AG10803 (cell line): ENCODE measurements around the gene WNT2.

Experiments
- DNase-seq: peaks from one replicate; pipeline ENCODE4 v3.0.0; 2010; ENCODE audit warnings: low read depth
- H3K4me3 ChIP-seq: 2 replicates; pipeline ENCODE4 v1.5.1; 2011; ENCODE audit warnings: mild to moderate bottlenecking, low read length, control low read depth
- TF ChIP-seq, protein P1 (sequence below): conservative IDR thresholded peaks from 2 replicates; pipeline ENCODE4 v1.5.1; 2011; ENCODE audit warnings: mild to moderate bottlenecking, low read length, control low read depth, inconsistent platforms

Gene WNT2

DNA sequence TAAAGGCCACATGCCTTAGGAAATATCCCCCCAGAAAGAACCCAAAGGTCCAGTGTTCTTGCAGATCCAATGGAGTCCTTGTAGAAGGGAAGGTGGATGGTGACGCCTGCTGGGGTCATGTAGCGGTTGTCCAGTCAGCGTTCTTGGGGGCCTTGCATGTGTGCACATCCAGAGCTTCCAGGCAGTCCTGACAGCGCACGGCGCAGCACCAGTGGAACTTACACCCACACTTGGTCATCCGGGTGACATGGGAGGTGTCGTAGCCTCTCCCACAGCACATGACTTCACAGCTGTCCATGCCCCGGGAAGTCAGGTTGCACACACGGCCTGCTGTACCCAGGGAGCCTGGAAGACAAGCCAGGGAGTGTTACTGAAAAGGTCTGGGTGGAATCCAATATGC, 44.8 kb downstream of the WNT2 start:
- H3K4me3 ChIP-seq: no peak overlapping the region
- DNase-seq: no peak
- TF ChIP-seq, protein P1, sequence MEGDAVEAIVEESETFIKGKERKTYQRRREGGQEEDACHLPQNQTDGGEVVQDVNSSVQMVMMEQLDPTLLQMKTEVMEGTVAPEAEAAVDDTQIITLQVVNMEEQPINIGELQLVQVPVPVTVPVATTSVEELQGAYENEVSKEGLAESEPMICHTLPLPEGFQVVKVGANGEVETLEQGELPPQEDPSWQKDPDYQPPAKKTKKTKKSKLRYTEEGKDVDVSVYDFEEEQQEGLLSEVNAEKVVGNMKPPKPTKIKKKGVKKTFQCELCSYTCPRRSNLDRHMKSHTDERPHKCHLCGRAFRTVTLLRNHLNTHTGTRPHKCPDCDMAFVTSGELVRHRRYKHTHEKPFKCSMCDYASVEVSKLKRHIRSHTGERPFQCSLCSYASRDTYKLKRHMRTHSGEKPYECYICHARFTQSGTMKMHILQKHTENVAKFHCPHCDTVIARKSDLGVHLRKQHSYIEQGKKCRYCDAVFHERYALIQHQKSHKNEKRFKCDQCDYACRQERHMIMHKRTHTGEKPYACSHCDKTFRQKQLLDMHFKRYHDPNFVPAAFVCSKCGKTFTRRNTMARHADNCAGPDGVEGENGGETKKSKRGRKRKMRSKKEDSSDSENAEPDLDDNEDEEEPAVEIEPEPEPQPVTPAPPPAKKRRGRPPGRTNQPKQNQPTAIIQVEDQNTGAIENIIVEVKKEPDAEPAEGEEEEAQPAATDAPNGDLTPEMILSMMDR: no peak

DNA sequence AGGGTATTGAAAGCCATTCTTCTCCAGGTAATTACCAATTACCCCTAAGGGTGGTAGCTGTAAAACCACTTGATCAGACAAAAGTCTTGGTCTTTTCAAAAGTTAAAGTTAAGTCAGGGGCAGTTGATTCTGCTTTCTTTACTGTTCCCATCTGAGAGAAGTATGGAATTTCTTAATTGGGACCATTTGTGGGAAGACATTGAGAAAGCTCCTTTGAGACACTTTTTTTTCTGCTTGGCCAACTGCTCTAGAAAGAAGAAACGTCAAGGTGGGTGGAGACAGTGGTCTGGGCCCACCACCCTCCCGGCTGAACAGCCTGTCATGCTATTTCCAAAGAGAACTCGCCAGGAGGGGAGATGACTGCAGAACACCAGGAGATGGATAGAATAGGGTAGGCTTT, 45.3 kb downstream of the WNT2 start:
- DNase-seq: peak; percentile 55
- TF ChIP-seq, protein P1: no peak
- no peak overlapping the region for H3K4me3 ChIP-seq

DNA sequence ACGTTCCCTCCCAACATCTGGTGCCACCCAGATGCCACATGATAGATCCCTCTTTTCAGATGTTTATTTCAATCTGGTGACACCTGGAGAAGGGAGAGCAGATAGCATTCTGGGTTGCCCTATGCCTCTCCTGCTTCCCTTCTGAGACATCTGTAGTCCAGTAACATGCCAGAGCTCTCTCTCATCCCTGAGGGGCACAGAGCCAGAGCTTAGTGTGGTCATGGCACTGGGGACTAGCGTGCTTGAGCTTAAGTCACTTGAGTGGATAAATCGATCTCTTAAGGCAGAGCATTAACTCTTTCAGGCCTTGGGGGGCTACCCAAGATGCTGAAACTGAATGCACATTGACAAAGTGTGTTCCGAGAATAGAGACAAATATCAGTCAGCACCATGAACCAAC, 47.9 kb downstream of the WNT2 start:
- H3K4me3 ChIP-seq: no peak overlapping the region
- DNase-seq: peak; percentile 78
- TF ChIP-seq, protein P1: no peak

DNA sequence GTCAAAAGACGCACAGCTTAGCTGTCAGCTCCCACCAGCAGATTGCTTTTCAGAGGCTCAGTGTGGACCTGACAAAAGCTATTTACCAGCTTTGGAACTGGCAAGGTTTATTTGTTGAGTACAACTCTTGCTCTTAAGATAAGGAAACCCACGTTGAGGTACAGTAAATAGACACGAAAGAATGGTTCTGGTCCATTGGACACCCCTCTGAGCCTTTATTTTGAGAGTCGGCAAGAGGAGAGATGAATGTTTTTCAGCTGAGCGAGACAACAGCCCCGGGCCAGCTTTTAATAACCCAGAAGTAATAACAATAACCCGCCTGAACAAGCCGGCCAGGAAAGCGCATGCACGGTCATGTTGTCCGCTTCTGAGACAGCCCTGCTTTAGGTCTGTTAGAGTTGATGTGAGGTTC, 49.0 kb downstream of the WNT2 start:
- no peak for DNase-seq
- no peak overlapping the region for H3K4me3 ChIP-seq
- TF ChIP-seq, protein P1: no peak

DNA sequence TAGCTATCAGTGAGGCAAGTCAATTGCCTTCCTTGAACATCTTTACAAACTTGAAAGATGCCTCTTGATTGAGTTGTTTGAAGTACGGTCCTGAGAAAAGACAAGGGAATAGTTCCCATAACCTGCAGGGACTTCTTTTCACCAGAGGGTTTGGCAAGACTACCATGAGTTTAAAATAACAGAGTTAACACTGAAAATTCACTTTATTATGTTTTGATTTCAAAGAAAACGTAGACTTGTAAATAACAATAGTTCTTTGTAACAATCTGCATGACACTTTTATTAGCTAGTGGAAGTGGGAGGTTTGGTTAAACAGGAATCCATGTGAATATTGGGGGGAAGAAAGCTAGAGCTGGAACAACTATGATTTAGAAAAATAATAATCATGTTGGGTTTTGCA, 49.5 kb downstream of the WNT2 start:
- no peak for DNase-seq
- H3K4me3 ChIP-seq: no peak overlapping the region
- TF ChIP-seq, protein P1: no peak

DNA sequence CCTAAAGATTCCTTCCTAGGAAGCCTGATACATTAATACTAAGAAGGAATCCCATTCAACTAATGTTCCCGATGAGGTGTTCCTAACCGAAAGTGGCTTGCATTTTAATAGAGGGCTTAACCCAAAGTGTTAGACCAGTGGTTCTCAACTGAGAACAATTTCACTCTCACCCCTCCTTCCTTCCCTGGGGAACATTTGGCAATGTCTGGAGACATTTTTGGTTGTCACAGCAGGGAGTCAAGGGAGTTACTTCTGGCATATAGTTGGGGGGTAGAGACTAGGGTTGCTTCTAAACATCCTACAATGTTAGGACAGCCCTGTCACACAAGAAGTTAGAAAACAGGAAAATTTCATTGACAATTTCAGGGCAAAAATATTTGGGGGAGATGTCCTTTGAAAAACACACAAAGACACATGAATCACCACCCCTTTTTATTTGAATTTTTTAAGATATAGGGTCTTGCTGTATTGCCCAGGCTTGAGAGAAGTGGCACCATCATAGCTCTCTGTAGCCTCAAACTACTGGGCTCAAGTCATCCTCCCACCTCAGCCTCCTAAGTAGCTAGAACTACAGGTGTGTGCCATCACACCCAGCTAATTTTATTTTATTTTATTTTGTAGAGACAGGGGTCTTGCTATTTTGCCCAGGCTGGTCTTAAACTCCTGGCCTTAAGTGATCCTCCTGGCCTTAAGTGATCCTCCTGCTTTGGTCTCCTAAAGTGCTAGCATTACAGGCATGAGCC, 50.7 kb downstream of the WNT2 start:
- DNase-seq: peak; percentile 27
- TF ChIP-seq, protein P1: no peak
- H3K4me3 ChIP-seq: no peak overlapping the region

DNA sequence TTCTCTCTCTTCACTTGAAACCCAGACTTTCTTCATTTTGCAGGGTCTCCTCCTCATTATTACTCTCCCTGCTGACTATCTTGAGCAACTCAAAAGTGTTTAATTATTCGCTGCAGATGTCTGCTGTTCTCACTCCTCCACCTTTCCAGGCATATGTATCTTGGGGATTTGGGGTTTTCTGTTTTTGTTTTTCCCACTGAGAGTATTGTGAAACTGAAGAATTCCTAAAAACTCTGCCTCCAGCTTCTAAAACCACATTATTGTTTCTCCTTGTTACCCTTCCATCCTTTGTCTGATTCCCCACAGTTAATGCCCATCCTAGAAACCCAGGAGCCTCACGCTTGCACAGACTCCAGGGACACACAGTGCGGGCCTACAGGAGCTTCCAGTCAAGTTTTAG, 51.3 kb downstream of the WNT2 start:
- TF ChIP-seq, protein P1: no peak
- H3K4me3 ChIP-seq: no peak overlapping the region
- peak; percentile 60 for DNase-seq
